PC-3 (cell line): ENCODE data around the gene CEND1.

ENCODE experiments used
- CTCF ChIP-seq: fragments of 300-600 bp; sonication (generic); conservative IDR thresholded peaks from 2 replicates; pipeline ENCODE4 v1.5.1; 2017; ENCODE audit warnings: antibody characterized with exemption, low read depth, mild to moderate bottlenecking, low read length
- EZH2 ChIP-seq: fragments of 300-600 bp; sonication (generic); IDR thresholded peaks from one replicate; pipeline ENCODE4 v1.6.1; 2017; ENCODE audit warnings: antibody characterized with exemption, mild to moderate bottlenecking, low read length; ENCODE audit not compliant: unreplicated experiment
- EZH2phosphoT487 ChIP-seq: fragments of 300-600 bp; sonication (generic); IDR thresholded peaks from 2 replicates; pipeline ENCODE4 v1.6.1; 2018; ENCODE audit warnings: mild to moderate bottlenecking, antibody characterized with exemption, low read length, borderline replicate concordance

- TF ChIP-seq CTCF: no peak
- no peak for TF ChIP-seq EZH2
- TF ChIP-seq EZH2phosphoT487: no peak
Measured at GRCh38 chr11:827897-828192, 38.0 kb upstream of the CEND1 start, which contains the start of gene CRACR2B.
